Measurements from ENCODE around the gene TSR1. TPM values are rescaled to one million over a fixed set of nuclear protein-coding genes. Genes with fewer than 3 reads are reported as not detected.

The TSR1 gene
- 10 to 100 TPM; 28.6 to 40.9 (median 33.6) TPM for polyA plus RNA-seq (ENCODE audit: insufficient read length in 10 of 10)
- long read RNA-seq, donor 1, full-length matches to known transcripts = 3 of 12 reads
- long read RNA-seq, donor 1, partial matches to known transcripts = 9 of 12 reads
- long read RNA-seq, donor 1, other reads (novel, unspliced or antisense) = 0 of 12 reads
- long read RNA-seq, donor 2, full-length matches to known transcripts = 2 of 2 reads
- long read RNA-seq, donor 2, partial matches to known transcripts = 0 of 2 reads
- long read RNA-seq, donor 2, other reads (novel, unspliced or antisense) = 0 of 2 reads
- long read RNA-seq, donor 3 = 0 reads
- long read RNA-seq, donor 4, full-length matches to known transcripts = 3 of 3 reads
- long read RNA-seq, donor 4, partial matches to known transcripts = 0 of 3 reads
- long read RNA-seq, donor 4, other reads (novel, unspliced or antisense) = 0 of 3 reads
- long read RNA-seq, donor 5, full-length matches to known transcripts = 3 of 3 reads
- long read RNA-seq, donor 5, partial matches to known transcripts = 0 of 3 reads
- long read RNA-seq, donor 5, other reads (novel, unspliced or antisense) = 0 of 3 reads
- long read RNA-seq, donor 6, full-length matches to known transcripts = 6 of 6 reads
- long read RNA-seq, donor 6, partial matches to known transcripts = 0 of 6 reads
- long read RNA-seq, donor 6, other reads (novel, unspliced or antisense) = 0 of 6 reads
- long read RNA-seq, donor 7, full-length matches to known transcripts = 3 of 3 reads
- long read RNA-seq, donor 7, partial matches to known transcripts = 0 of 3 reads
- long read RNA-seq, donor 7, other reads (novel, unspliced or antisense) = 0 of 3 reads
- long read RNA-seq, donor 8, full-length matches to known transcripts = 2 of 2 reads
- long read RNA-seq, donor 8, partial matches to known transcripts = 0 of 2 reads
- long read RNA-seq, donor 8, other reads (novel, unspliced or antisense) = 0 of 2 reads
- long read RNA-seq, donor 9 = 0 reads

- DNase-seq = peak; percentile 90 to 97 (median 94)
These were observed at the start of gene TSR1 for GRCh38 chr17:2336215-2336851. Gene TSR1 (minus strand): TSS chr17:2336457. CDS start chr17:2336427, 30 bp downstream.

GRCh38 chr17:2385240-2386210 lies 49.3 kb upstream of the TSR1 start:
- no peak for DNase-seq

GRCh38 chr17:2384439-2385127 lies 48.3 kb upstream of the TSR1 start:
- DNase-seq = no peak

- no peak for DNase-seq
These were observed 47.4 kb upstream of the TSR1 start for GRCh38 chr17:2383628-2384167.

GRCh38 chr17:2380950-2381649 lies 44.8 kb upstream of the TSR1 start:
- DNase-seq = no peak

GRCh38 chr17:2380226-2380922 lies 44.1 kb upstream of the TSR1 start:
- no peak for DNase-seq

- DNase-seq = no peak
These were observed 43.4 kb upstream of the TSR1 start for GRCh38 chr17:2379489-2380225.

- DNase-seq = no peak
These were observed 42.6 kb upstream of the TSR1 start for GRCh38 chr17:2378905-2379304.

- DNase-seq = no peak
These were observed 41.4 kb upstream of the TSR1 start for GRCh38 chr17:2377659-2378058.

- DNase-seq = no peak
These were observed 39.9 kb upstream of the TSR1 start for GRCh38 chr17:2376107-2376506.

GRCh38 chr17:2375406-2375805 lies 39.1 kb upstream of the TSR1 start:
- no peak for DNase-seq

- DNase-seq = no peak
These were observed 38.5 kb upstream of the TSR1 start for GRCh38 chr17:2374549-2375285.

GRCh38 chr17:2373179-2373578 lies 36.9 kb upstream of the TSR1 start:
- no peak for DNase-seq

- DNase-seq = no peak
These were observed 36.4 kb upstream of the TSR1 start for GRCh38 chr17:2372681-2373080.

- no peak for DNase-seq
These were observed 35.9 kb upstream of the TSR1 start for GRCh38 chr17:2372180-2372579.

- no peak for DNase-seq
These were observed 35.2 kb upstream of the TSR1 start for GRCh38 chr17:2371183-2372130.
